HepG2 (cell line): Measurements from ENCODE around the gene HEATR1. TPM values are rescaled to one million over a fixed set of nuclear protein-coding genes. Genes with fewer than 3 reads are reported as not detected.

Experiments used
- CENPX ChIP-seq: sonication (generic); formaldehyde crosslinking; IDR thresholded peaks from 2 replicates; pipeline ENCODE4 v1.9.0; 2021; ENCODE audit warnings: mild to moderate bottlenecking, missing genetic modification reagents, moderate library complexity
- FLYWCH1 ChIP-seq: sonication (generic); formaldehyde crosslinking; IDR thresholded peaks from 2 replicates; pipeline ENCODE4 v1.8.1; 2023; ENCODE audit warnings: mild to moderate bottlenecking, missing genetic modification reagents
- KAT8 ChIP-seq: IDR thresholded peaks from 2 replicates; pipeline ENCODE4 v1.6.1; 2016; ENCODE audit warnings: missing genetic modification reagents, missing compliant biosample characterization
- NFIB ChIP-seq: sonication (generic); formaldehyde crosslinking; IDR thresholded peaks from 2 replicates; pipeline ENCODE4 v1.9.0; 2021; ENCODE audit warnings: missing genetic modification reagents, mild to moderate bottlenecking, borderline replicate concordance
- RBM22 ChIP-seq: fragments of 200-400 bp; formaldehyde crosslinking; optimal IDR thresholded peaks from 2 replicates; pipeline ENCODE3; 2017; ENCODE audit warnings: mild to moderate bottlenecking, low read length, moderate library complexity
- SOX6 ChIP-seq, 2 experiments: fragments of 450-650 bp in 1 of 2; sonication (generic) in 1 of 2; formaldehyde crosslinking in 1 of 2; IDR thresholded peaks; 2 replicates each; pipeline versions ENCODE4 v1.4.0 to v1.6.1; 2017 to 2020; ENCODE audit warnings: antibody characterized with exemption in 1 of 2, mild to moderate bottlenecking in 1 of 2, missing genetic modification reagents in 1 of 2
- TGIF2 ChIP-seq: IDR thresholded peaks from 2 replicates; pipeline ENCODE4 v1.6.1; 2016; ENCODE audit warnings: control low read depth, missing compliant biosample characterization
- ZFP90 ChIP-seq: sonication (generic); formaldehyde crosslinking; IDR thresholded peaks from 2 replicates; pipeline ENCODE4 v1.8.0; 2022; ENCODE audit warnings: missing genetic modification reagents, mild to moderate bottlenecking, inconsistent platforms, borderline replicate concordance
- ZKSCAN5 ChIP-seq: sonication (generic); formaldehyde crosslinking; IDR thresholded peaks from 2 replicates; pipeline ENCODE4 v1.5.1; 2020; ENCODE audit warnings: mild to moderate bottlenecking, missing genetic modification reagents
- ZNF207 ChIP-seq: fragments of 450-650 bp; IDR thresholded peaks from 2 replicates; pipeline ENCODE4 v1.6.1; 2016; ENCODE audit warnings: antibody characterized with exemption, borderline replicate concordance
- ZNF256 ChIP-seq: sonication (generic); formaldehyde crosslinking; conservative IDR thresholded peaks from 2 replicates; pipeline ENCODE4 v1.4.0; 2020; ENCODE audit warnings: missing genetic modification reagents
- ZNF496 ChIP-seq: sonication (generic); formaldehyde crosslinking; IDR thresholded peaks from 2 replicates; pipeline ENCODE4 v1.8.1; 2023; ENCODE audit warnings: mild to moderate bottlenecking, moderate library complexity, missing genetic modification reagents; ENCODE audit not compliant: insufficient replicate concordance
- ZNF687 ChIP-seq: sonication (generic); formaldehyde crosslinking; IDR thresholded peaks from 2 replicates; pipeline ENCODE4 v1.5.1; 2020; ENCODE audit warnings: mild to moderate bottlenecking, missing genetic modification reagents, moderate library complexity
- ZNF850 ChIP-seq: sonication (generic); formaldehyde crosslinking; conservative IDR thresholded peaks from 2 replicates; pipeline ENCODE4 v1.9.0; 2021; ENCODE audit warnings: mild to moderate bottlenecking, missing genetic modification reagents
- polyA plus RNA-seq, 8 experiments: library from polyadenylated mRNA; depleted of rRNA in 3 of 8; stranded (reverse) in 7 of 8; unstranded in 1 of 8; fragments of >200 nt; fragmentation: Illumina TruSeq in 4 of 8; extraction: Trizol in 4 of 8; gene quantifications; 2 replicates each; pipeline versions ENCODE4 v1.2.1 to v1.2.3, GENCODE V29; 2011 to 2016; ENCODE audit warnings: low read depth in 4 of 8, missing spikeins in 1 of 8, mixed read lengths in 1 of 8; ENCODE audit not compliant: insufficient read depth in 1 of 8
- total RNA-seq, 5 experiments: library from RNA; depleted of rRNA; stranded (reverse); fragments of >200 nt; fragmentation: Illumina TruSeq; extraction: Trizol; gene quantifications; 2 replicates each; pipeline ENCODE4 v1.2.3, GENCODE V29; 2016; ENCODE audit warnings: low read depth in 1 of 5
- TF ChIP-seq, protein P1 (sequence below): sonication (generic); formaldehyde crosslinking; IDR thresholded peaks from 2 replicates; pipeline ENCODE4 v1.4.0; 2020; ENCODE audit warnings: missing genetic modification reagents
- TF ChIP-seq, protein P2 (sequence below): sonication (generic); formaldehyde crosslinking; IDR thresholded peaks from 2 replicates; pipeline ENCODE4 v1.4.0; 2020; ENCODE audit warnings: missing genetic modification reagents
- TF ChIP-seq, protein P3 (sequence below): sonication (generic); formaldehyde crosslinking; IDR thresholded peaks from 2 replicates; pipeline ENCODE4 v1.5.0; 2020; ENCODE audit warnings: mild to moderate bottlenecking, low read depth, missing genetic modification reagents, borderline replicate concordance

The HEATR1 gene
- total and polyA plus RNA-seq, 2 of the 13 experiments (the other 11 are each of a cell fraction or from before 2014, with no cell fraction given): 10.2 to 45.8 TPM

GRCh38 chr1:236522937-236523703 lies 81.2 kb downstream of the HEATR1 start (continued):
- TF ChIP-seq, protein P1, sequence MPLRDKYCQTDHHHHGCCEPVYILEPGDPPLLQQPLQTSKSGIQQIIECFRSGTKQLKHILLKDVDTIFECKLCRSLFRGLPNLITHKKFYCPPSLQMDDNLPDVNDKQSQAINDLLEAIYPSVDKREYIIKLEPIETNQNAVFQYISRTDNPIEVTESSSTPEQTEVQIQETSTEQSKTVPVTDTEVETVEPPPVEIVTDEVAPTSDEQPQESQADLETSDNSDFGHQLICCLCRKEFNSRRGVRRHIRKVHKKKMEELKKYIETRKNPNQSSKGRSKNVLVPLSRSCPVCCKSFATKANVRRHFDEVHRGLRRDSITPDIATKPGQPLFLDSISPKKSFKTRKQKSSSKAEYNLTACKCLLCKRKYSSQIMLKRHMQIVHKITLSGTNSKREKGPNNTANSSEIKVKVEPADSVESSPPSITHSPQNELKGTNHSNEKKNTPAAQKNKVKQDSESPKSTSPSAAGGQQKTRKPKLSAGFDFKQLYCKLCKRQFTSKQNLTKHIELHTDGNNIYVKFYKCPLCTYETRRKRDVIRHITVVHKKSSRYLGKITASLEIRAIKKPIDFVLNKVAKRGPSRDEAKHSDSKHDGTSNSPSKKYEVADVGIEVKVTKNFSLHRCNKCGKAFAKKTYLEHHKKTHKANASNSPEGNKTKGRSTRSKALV (CRISPR knock-in tag): no peak
- TF ChIP-seq TGIF2 (CRISPR knock-in tag) (no peak), KAT8 (CRISPR knock-in tag) (no peak), ZNF256 (no peak), ZNF687 (CRISPR knock-in tag) (no peak; the same call in 1 of the 2 replicates), ZNF207 (no peak), ZKSCAN5 (CRISPR knock-in tag) (no peak), CENPX (CRISPR knock-in tag) (no peak), FLYWCH1 (0 out of 2 replicates have a peak, but pooled peaks have one; percentile 23), ZNF496 (CRISPR knock-in tag) (no peak), RBM22 (no peak), ZNF850 (no peak), ZFP90 (CRISPR knock-in tag) (no peak), NFIB (no peak), SOX6 (IDR thresholded peaks at IDR 0.05) (no peak), SOX6 (CRISPR knock-in tag; IDR thresholded peaks at IDR 0.05) (peak; percentile 66)
- TF ChIP-seq, protein P2, sequence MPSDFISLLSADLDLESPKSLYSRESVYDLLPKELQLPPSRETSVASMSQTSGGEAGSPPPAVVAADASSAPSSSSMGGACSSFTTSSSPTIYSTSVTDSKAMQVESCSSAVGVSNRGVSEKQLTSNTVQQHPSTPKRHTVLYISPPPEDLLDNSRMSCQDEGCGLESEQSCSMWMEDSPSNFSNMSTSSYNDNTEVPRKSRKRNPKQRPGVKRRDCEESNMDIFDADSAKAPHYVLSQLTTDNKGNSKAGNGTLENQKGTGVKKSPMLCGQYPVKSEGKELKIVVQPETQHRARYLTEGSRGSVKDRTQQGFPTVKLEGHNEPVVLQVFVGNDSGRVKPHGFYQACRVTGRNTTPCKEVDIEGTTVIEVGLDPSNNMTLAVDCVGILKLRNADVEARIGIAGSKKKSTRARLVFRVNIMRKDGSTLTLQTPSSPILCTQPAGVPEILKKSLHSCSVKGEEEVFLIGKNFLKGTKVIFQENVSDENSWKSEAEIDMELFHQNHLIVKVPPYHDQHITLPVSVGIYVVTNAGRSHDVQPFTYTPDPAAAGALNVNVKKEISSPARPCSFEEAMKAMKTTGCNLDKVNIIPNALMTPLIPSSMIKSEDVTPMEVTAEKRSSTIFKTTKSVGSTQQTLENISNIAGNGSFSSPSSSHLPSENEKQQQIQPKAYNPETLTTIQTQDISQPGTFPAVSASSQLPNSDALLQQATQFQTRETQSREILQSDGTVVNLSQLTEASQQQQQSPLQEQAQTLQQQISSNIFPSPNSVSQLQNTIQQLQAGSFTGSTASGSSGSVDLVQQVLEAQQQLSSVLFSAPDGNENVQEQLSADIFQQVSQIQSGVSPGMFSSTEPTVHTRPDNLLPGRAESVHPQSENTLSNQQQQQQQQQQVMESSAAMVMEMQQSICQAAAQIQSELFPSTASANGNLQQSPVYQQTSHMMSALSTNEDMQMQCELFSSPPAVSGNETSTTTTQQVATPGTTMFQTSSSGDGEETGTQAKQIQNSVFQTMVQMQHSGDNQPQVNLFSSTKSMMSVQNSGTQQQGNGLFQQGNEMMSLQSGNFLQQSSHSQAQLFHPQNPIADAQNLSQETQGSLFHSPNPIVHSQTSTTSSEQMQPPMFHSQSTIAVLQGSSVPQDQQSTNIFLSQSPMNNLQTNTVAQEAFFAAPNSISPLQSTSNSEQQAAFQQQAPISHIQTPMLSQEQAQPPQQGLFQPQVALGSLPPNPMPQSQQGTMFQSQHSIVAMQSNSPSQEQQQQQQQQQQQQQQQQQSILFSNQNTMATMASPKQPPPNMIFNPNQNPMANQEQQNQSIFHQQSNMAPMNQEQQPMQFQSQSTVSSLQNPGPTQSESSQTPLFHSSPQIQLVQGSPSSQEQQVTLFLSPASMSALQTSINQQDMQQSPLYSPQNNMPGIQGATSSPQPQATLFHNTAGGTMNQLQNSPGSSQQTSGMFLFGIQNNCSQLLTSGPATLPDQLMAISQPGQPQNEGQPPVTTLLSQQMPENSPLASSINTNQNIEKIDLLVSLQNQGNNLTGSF (CRISPR knock-in tag): no peak
- TF ChIP-seq, protein P3, sequence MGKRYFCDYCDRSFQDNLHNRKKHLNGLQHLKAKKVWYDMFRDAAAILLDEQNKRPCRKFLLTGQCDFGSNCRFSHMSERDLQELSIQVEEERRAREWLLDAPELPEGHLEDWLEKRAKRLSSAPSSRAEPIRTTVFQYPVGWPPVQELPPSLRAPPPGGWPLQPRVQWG (CRISPR knock-in tag): no peak
